NCI-H146 treated with DMSO at 0.1 percent for 48 hours (cell line): Measurements from ENCODE around the gene GRXCR2.
"Not testable (repeated sequence)": the region's sequence is repeated elsewhere in the genome, so short reads cannot be mapped to it uniquely, and the experiment has no call there.

Experiments
- DNase-seq: peaks from one replicate; lab custom pipeline; 2025; ENCODE audit not compliant: unreplicated experiment; lab: John Stamatoyannopoulos, UW

GRXCR2 gene

GRCh38 chr5:145872914-145873313 is at the start of gene GRXCR2:
Gene GRXCR2 (minus strand): TSS chr5:145873014. CDS start chr5:145872968, 46 bp downstream.
- no peak for DNase-seq

- DNase-seq = no peak
Observed at GRCh38 chr5:145922059-145922458, 49.2 kb upstream of the GRXCR2 start.

- no peak for DNase-seq
Observed at GRCh38 chr5:145921211-145921610, 48.4 kb upstream of the GRXCR2 start.

- no peak for DNase-seq
Observed at GRCh38 chr5:145920542-145921210, 47.9 kb upstream of the GRXCR2 start.

GRCh38 chr5:145919413-145919812 is 46.6 kb upstream of the GRXCR2 start:
- no peak for DNase-seq

GRCh38 chr5:145918397-145918796 is 45.6 kb upstream of the GRXCR2 start:
- no peak for DNase-seq

- no peak for DNase-seq
Observed at GRCh38 chr5:145917288-145917687, 44.5 kb upstream of the GRXCR2 start.

- no peak for DNase-seq
Observed at GRCh38 chr5:145915970-145916638, 43.3 kb upstream of the GRXCR2 start.

- DNase-seq = no peak
Observed at GRCh38 chr5:145913701-145914100, 40.9 kb upstream of the GRXCR2 start.

GRCh38 chr5:145912594-145912993 is 39.8 kb upstream of the GRXCR2 start:
- no peak for DNase-seq

GRCh38 chr5:145912019-145912418 is 39.2 kb upstream of the GRXCR2 start:
- no peak for DNase-seq

- DNase-seq = no peak
Observed at GRCh38 chr5:145911164-145911563, 38.4 kb upstream of the GRXCR2 start.

- DNase-seq = no peak
Observed at GRCh38 chr5:145908206-145908960, 35.6 kb upstream of the GRXCR2 start.

- DNase-seq = no peak
Observed at GRCh38 chr5:145906401-145906800, 33.6 kb upstream of the GRXCR2 start.

- no peak for DNase-seq
Observed at GRCh38 chr5:145904743-145905142, 31.9 kb upstream of the GRXCR2 start.

- no peak for DNase-seq
Observed at GRCh38 chr5:145903867-145904266, 31.1 kb upstream of the GRXCR2 start.

- no peak for DNase-seq
Observed at GRCh38 chr5:145903113-145903512, 30.3 kb upstream of the GRXCR2 start.

GRCh38 chr5:145902421-145902820 is 29.6 kb upstream of the GRXCR2 start:
- no peak for DNase-seq

- no peak for DNase-seq
Observed at GRCh38 chr5:145898171-145898570, 25.4 kb upstream of the GRXCR2 start.

- not testable (repeated sequence) for DNase-seq
Observed at GRCh38 chr5:145891378-145891777, 18.6 kb upstream of the GRXCR2 start.

- DNase-seq = no peak
Observed at GRCh38 chr5:145889611-145890010, 16.8 kb upstream of the GRXCR2 start.

- DNase-seq = no peak
Observed at GRCh38 chr5:145887976-145888574, 15.3 kb upstream of the GRXCR2 start.
